A673 (cell line): ENCODE data around the gene GOSR1. TPM values are rescaled to one million over a fixed set of nuclear protein-coding genes. Genes with fewer than 3 reads are reported as not detected.
"Not testable (repeated sequence)": the region's sequence is repeated elsewhere in the genome, so short reads cannot be mapped to it uniquely, and the experiment has no call there.

ENCODE experiments used
- BruUV-seq: library from RNA; stranded (reverse); fragments of 400-500 nt; replicated peaks from 2 replicates; lab custom pipeline; 2021; lab: Mats Ljungman, UMichigan
- CTCF ChIA-PET: fragments of 300-600 bp; sonication (Branson Sonifier 250); formaldehyde crosslinking; loops from one replicate; lab custom pipeline; 2022; ENCODE audit warnings: antibody characterized with exemption; lab: Charles Lee
- POLR2A ChIA-PET: fragments of 300-600 bp; sonication (Branson Sonifier 250); formaldehyde crosslinking; loops from one replicate; lab custom pipeline; 2022; ENCODE audit warnings: antibody characterized with exemption; ENCODE audit not compliant: low non-redundant PET; lab: Charles Lee
- DNase-seq: peaks from one replicate; pipeline ENCODE4 v3.0.0-alpha.2; 2015; ENCODE audit warnings: low spot score
- H3K27ac ChIP-seq: fragments of 200-600 bp; sonication (generic); 2 replicates; pipeline ENCODE4 v1.5.1; 2016; ENCODE audit warnings: mixed run types, low read depth, mild to moderate bottlenecking, mixed read lengths, antibody characterized with exemption, low read length; ENCODE audit not compliant: poor library complexity, severe bottlenecking
- H3K27me3 ChIP-seq: fragments of 200-600 bp; sonication (generic); replicated peaks from 2 replicates; pipeline ENCODE4 v1.6.1; 2017; ENCODE audit warnings: mixed run types, low read depth, mild to moderate bottlenecking, mixed read lengths, antibody characterized with exemption, low read length; ENCODE audit not compliant: insufficient read depth, poor library complexity
- H3K36me3 ChIP-seq: fragments of 200-600 bp; sonication (generic); 2 replicates; pipeline ENCODE4 v1.6.1; 2016; ENCODE audit warnings: mixed run types, mild to moderate bottlenecking, mixed read lengths, antibody characterized with exemption, low read length; ENCODE audit not compliant: insufficient read depth, poor library complexity, severe bottlenecking
- H3K4me1 ChIP-seq: fragments of 200-600 bp; sonication (generic); 2 replicates; pipeline ENCODE4 v1.6.1; 2017; ENCODE audit warnings: mixed run types, mild to moderate bottlenecking, mixed read lengths, antibody characterized with exemption, low read length; ENCODE audit not compliant: insufficient read depth, poor library complexity, severe bottlenecking
- H3K4me3 ChIP-seq: fragments of 200-600 bp; sonication (generic); 2 replicates; pipeline ENCODE4 v1.5.1; 2016; ENCODE audit warnings: low read depth, mixed run types, mild to moderate bottlenecking, mixed read lengths, low read length; ENCODE audit not compliant: poor library complexity, severe bottlenecking
- H3K9me3 ChIP-seq: fragments of 200-600 bp; sonication (generic); 2 replicates; pipeline ENCODE4 v1.6.1; 2016; ENCODE audit warnings: mixed run types, low read depth, mild to moderate bottlenecking, mixed read lengths, antibody characterized with exemption, low read length; ENCODE audit not compliant: poor library complexity, severe bottlenecking
- EZH2 ChIP-seq: fragments of 200-600 bp; sonication (generic); IDR thresholded peaks from 2 replicates; pipeline ENCODE4 v1.6.1; 2017; ENCODE audit warnings: borderline replicate concordance, low read depth, mild to moderate bottlenecking, mixed read lengths, antibody characterized with exemption, low read length; ENCODE audit not compliant: poor library complexity, severe bottlenecking
- intact Hi-C: fragments of 100-400 bp; cut with micrococcal nuclease; formaldehyde crosslinking; loops from one replicate; pipeline ENCODE4 v1.10.0; 2022; ENCODE audit not compliant: unreplicated experiment
- total RNA-seq: library from RNA; stranded (reverse); gene quantifications from 2 replicates; pipeline ENCODE4 v1.2.3, GENCODE V29; 2021
- TF ChIP-seq, protein P1 (sequence below): fragments of 300-800, 200-600 bp; sonication (generic); conservative IDR thresholded peaks from 2 replicates; pipeline ENCODE4 v1.5.1; 2017; ENCODE audit warnings: low read depth, mild to moderate bottlenecking, antibody characterized with exemption, low read length, moderate library complexity, mixed read lengths

Gene GOSR1
- total RNA-seq, 1 experiment from 2014 or later, result 69.1 TPM

DNA sequence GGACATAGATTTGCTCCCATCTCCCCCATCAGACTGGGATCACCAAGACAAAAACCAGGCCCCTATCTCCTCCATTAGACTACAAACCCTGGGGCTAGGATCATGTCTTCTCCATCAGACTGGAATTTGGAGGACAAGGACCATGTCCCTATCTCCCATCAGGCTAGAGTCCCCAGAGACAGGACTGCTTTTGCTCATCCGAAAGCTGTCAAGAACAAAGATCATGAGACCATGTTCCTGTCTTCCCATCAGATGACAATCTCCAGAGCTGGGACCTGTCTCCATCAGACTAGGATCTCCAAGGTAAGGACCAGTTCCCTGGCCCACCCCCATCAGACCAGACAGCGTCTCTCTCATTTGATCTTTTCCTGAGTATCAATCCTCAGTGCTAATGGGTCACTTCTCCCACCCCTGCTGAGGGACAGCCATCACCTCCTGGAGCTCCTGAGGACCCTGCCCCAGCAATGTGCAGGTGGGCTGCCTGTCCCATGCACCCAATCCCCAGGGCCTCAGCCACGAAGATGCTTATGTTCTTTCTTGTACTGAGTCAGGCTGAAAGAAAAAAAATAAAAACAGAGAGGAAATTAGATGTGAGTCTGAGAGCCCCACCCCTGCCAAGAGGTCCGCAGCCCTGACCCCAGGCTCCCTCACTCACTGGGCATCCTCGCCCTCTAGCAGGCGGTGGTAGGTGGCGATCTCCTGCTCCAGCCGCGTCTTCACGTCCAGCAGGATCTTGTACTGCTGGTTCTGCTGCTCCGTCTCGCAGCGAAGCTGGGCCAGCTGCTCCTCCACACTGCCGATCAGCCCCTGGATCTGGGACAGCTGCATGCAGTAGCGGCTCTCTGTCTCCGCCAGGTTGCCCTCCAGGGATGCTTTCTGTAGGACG, 90.3 kb downstream of the GOSR1 start:
- no TSS peak for BruUV-seq
- no peaks in the 10 kb centered on the region for H3K36me3 ChIP-seq
- POLR2A ChIA-PET, result no interaction called here
- no peak for TF ChIP-seq EZH2
- TF ChIP-seq, protein P1, sequence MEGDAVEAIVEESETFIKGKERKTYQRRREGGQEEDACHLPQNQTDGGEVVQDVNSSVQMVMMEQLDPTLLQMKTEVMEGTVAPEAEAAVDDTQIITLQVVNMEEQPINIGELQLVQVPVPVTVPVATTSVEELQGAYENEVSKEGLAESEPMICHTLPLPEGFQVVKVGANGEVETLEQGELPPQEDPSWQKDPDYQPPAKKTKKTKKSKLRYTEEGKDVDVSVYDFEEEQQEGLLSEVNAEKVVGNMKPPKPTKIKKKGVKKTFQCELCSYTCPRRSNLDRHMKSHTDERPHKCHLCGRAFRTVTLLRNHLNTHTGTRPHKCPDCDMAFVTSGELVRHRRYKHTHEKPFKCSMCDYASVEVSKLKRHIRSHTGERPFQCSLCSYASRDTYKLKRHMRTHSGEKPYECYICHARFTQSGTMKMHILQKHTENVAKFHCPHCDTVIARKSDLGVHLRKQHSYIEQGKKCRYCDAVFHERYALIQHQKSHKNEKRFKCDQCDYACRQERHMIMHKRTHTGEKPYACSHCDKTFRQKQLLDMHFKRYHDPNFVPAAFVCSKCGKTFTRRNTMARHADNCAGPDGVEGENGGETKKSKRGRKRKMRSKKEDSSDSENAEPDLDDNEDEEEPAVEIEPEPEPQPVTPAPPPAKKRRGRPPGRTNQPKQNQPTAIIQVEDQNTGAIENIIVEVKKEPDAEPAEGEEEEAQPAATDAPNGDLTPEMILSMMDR, result no peak
- no peak for DNase-seq
- intact Hi-C loops, result no loop called here
- CTCF ChIA-PET, result no interaction called here
- H3K4me3 ChIP-seq, result no peak overlapping the region
- H3K9me3 ChIP-seq, result no peaks in the 10 kb centered on the region
- H3K4me1 ChIP-seq, result peaks cover 29% of the 10 kb centered on the region
- no peaks in the 10 kb centered on the region for H3K27me3 ChIP-seq
- no peak overlapping the region for H3K27ac ChIP-seq

DNA sequence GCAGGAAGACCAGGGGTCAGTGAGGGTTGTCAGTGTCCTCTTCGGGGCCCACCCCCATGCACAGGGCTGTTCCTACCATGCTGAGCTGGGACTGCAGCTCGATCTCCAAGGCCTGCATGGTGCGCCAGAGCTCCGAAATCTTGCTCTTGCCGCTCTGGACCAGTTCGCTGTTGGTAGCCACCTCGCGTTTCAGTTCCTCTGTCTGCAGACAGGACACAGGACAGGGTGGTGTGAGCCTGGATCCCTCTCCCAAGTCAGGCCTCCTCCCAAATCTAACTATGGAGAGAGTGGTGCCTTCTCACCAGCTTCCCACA, 90.9 kb downstream of the GOSR1 start:
- no peak overlapping the region for H3K4me3 ChIP-seq
- no peak overlapping the region for H3K27ac ChIP-seq
- H3K9me3 ChIP-seq, result no peaks in the 10 kb centered on the region
- DNase-seq, result no peak
- CTCF ChIA-PET, result no interaction called here
- H3K36me3 ChIP-seq, result no peaks in the 10 kb centered on the region
- no TSS peak for BruUV-seq
- TF ChIP-seq, protein P1, result no peak
- no peak for TF ChIP-seq EZH2
- no peaks in the 10 kb centered on the region for H3K27me3 ChIP-seq
- POLR2A ChIA-PET, result no interaction called here
- intact Hi-C loops, result no loop called here
- peaks cover 29% of the 10 kb centered on the region for H3K4me1 ChIP-seq

DNA sequence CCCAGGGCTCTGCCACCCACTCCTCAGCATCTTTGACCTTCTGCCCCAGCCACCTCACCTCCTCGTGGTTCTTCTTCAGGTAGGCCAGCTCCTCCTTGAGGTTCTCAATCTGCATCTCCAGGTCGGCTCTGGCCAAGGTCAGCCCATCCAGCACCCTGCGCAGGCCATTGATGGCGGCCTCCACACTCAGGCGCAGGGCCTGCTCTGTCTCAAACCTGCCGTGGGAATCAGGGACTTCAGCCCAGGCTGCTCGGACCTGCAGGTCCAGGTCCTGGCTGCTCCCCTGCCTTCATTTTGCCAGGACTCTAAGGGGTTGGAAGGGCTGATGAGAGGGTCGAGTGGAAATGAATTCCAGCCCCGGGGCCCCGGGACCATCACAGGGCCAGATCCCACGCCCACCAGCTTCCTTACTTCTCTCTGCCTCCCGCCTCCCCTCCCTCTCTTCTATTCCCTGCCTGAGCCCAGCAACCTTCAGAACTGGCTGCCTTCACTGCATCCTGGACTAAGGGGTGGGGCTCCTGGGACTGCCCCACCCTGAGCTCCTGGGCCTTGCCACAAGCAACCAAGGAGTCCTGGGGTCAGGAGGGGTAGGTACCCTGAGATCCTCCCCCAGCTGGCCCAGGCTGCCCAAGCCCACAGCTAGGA, 92.4 kb downstream of the GOSR1 start:
- CTCF ChIA-PET, POLR2A ChIA-PET, H3K27ac ChIP-seq, H3K36me3 ChIP-seq, H3K4me3 ChIP-seq, intact Hi-C loops, BruUV-seq, H3K9me3 ChIP-seq, DNase-seq, H3K27me3 ChIP-seq: not testable (repeated sequence)
- peaks cover 29% of the 10 kb centered on the region for H3K4me1 ChIP-seq
